ENCODE measurements around the gene UNC13D.

- TF ChIP-seq GATA3 (IDR thresholded peaks at IDR 0.05; ENCODE audit: low read depth, low read length) (no peak), GATA2 (IDR thresholded peaks at IDR 0.05; ENCODE audit: low read depth, low read length) (no peak)
Measured at GRCh38 chr17:75856062-75856756, 12.0 kb upstream of the UNC13D start.
